Measurements from ENCODE around the gene XCL1. TPM values are rescaled to one million over a fixed set of nuclear protein-coding genes. Genes with fewer than 3 reads are reported as not detected.
A peak's percentile ranks its signal among the peaks of the same experiment; 100 is the strongest.

The XCL1 gene
- total RNA-seq, 1 donor = not detected

- DNase-seq (ENCODE audit: low read depth) = no peak
- no peak overlapping the region for H3K4me3 ChIP-seq (ENCODE audit: low read depth, low read length)
- no peak for TF ChIP-seq CTCF (IDR thresholded peaks at IDR 0.05; ENCODE audit: insufficient read depth, low read length)
These were observed 21.7 kb downstream of the XCL1 start for GRCh38 chr1:168598125-168598524.

DNA sequence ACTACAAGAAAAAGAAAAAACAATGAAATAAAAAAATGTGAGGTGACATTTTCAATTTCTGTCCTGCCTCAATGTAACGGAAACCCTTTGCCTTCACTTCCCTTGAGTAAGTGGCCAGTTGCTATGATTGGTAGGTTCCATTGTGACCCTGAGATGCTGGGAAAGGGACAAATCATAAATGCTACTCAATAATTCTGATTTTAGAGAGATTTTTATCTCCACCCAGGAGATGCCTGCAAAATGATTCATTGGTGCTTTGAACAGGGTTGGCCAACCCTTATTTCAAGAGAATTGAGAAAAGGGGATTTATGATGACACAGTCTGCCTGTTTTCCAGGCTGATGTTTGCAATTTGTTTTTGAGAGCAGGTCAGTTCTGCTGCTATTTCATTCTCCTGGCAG lies 22.5 kb downstream of the XCL1 start:
- no peak for TF ChIP-seq CTCF (IDR thresholded peaks at IDR 0.05; ENCODE audit: insufficient read depth, low read length)

DNA sequence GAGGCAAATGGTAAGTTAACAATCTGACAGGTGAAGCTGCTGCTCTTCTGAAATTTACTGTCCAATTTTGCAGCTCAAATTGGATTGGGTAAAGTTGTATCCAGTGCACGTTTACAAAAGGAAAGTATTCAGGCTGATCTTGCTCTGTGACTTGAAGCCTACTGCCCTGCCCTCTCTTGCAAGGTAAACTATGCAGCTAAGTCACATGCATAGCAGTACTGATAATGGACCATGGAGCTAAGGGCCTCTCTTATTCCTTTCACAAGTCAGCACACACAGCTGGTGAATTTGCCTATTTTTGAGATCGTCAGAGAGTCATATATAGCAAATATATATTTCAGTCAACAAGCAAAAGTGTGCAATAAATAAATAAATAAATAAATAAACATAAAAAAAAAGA lies 23.2 kb downstream of the XCL1 start:
- no peak for TF ChIP-seq CTCF (IDR thresholded peaks at IDR 0.05; ENCODE audit: insufficient read depth, low read length)

More for the DNA sequence above, 22.5 kb downstream of the XCL1 start:
- no peak for DNase-seq (ENCODE audit: low read depth)
- H3K4me3 ChIP-seq (ENCODE audit: low read depth, low read length) = no peak overlapping the region

GRCh38 chr1:168601051-168601450 lies 24.6 kb downstream of the XCL1 start:
- TF ChIP-seq CTCF (IDR thresholded peaks at IDR 0.05; ENCODE audit: insufficient read depth, low read length) = no peak
- H3K4me3 ChIP-seq (ENCODE audit: low read depth, low read length) = no peak overlapping the region
- DNase-seq (ENCODE audit: low read depth) = peak; percentile 32

More for the DNA sequence above, 23.2 kb downstream of the XCL1 start:
- DNase-seq (ENCODE audit: low read depth) = no peak
- no peak overlapping the region for H3K4me3 ChIP-seq (ENCODE audit: low read depth, low read length)

- peak; percentile 76 for DNase-seq (ENCODE audit: low read depth)
- TF ChIP-seq CTCF (IDR thresholded peaks at IDR 0.05; ENCODE audit: insufficient read depth, low read length) = peak; percentile 86
- H3K4me3 ChIP-seq (ENCODE audit: low read depth, low read length) = no peak overlapping the region
These were observed 27.2 kb downstream of the XCL1 start for GRCh38 chr1:168603501-168604110.

GRCh38 chr1:168605443-168605842 lies 29.0 kb downstream of the XCL1 start:
- TF ChIP-seq CTCF (IDR thresholded peaks at IDR 0.05; ENCODE audit: insufficient read depth, low read length) = no peak

DNA sequence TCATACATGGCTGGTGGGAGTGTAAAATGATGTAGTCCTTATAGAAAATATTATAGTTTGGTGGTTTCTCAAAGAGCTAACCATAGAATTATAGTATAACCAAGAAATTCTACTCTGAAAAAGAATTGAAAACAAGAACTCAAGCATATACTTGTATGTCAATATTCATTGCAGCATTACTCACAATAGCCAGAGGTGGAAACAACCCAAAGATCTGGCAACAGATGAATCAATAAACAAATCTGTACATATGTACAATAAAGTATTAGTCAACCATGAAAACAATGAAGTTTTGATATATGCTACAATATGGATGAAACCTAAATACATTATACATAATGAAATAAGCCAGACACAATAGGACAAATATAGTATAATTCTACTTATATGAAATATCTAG lies 29.7 kb downstream of the XCL1 start:
- no peak for DNase-seq (ENCODE audit: low read depth)
- H3K4me3 ChIP-seq (ENCODE audit: low read depth, low read length) = no peak overlapping the region
- TF ChIP-seq CTCF (IDR thresholded peaks at IDR 0.05; ENCODE audit: insufficient read depth, low read length) = no peak

More at GRCh38 chr1:168605443-168605842, 29.0 kb downstream of the XCL1 start:
- no peak overlapping the region for H3K4me3 ChIP-seq (ENCODE audit: low read depth, low read length)
- DNase-seq (ENCODE audit: low read depth) = no peak

Measured in fibroblast of the aortic adventitia (primary cell).